Caco-2 (cell line): Measurements from ENCODE around the gene GLCCI1. TPM values are rescaled to one million over a fixed set of nuclear protein-coding genes. Genes with fewer than 3 reads are reported as not detected.

Experiments
- BruUV-seq: library from RNA; stranded (reverse); fragments of 400-500 nt; replicated peaks from 2 replicates; lab custom pipeline; 2021; lab: Mats Ljungman, UMichigan
- CTCF ChIA-PET: fragments of 300-600 bp; sonication (Branson Sonifier 250); formaldehyde crosslinking; loops from one replicate; lab custom pipeline; 2022; ENCODE audit warnings: antibody characterized with exemption; lab: Charles Lee
- POLR2A ChIA-PET: fragments of 300-600 bp; sonication (Branson Sonifier 250); formaldehyde crosslinking; loops from one replicate; lab custom pipeline; 2022; ENCODE audit warnings: antibody characterized with exemption; lab: Charles Lee
- DNase-seq, 2 experiments: peaks; one replicate each; pipeline versions ENCODE4 v3.0.0 to v3.0.0-alpha.2; 2020 to 2022
- H3K27me3 ChIP-seq: replicated peaks from 2 replicates; pipeline ENCODE4 v1.6.0; 2011; ENCODE audit warnings: low read length; ENCODE audit not compliant: control insufficient read depth, insufficient read depth
- H3K36me3 ChIP-seq: 2 replicates; pipeline ENCODE4 v1.5.1; 2011; ENCODE audit warnings: low read length; ENCODE audit not compliant: control insufficient read depth, insufficient read depth
- H3K4me1 ChIP-seq: fragments of 250-450 bp; sonication (Bioruptor Pico); 2 replicates; pipeline ENCODE4 v1.5.1; 2020; ENCODE audit warnings: mild to moderate bottlenecking
- H3K4me3 ChIP-seq: 2 replicates; pipeline ENCODE4 v1.5.1; 2011; ENCODE audit warnings: low read depth, mild to moderate bottlenecking, control low read depth, low read length
- H3K9me3 ChIP-seq: fragments of 250-450 bp; sonication (Bioruptor Pico); 2 replicates; pipeline ENCODE4 v1.5.1; 2020; ENCODE audit warnings: mild to moderate bottlenecking, moderate library complexity
- H3K27ac Mint-ChIP-seq: one replicate; pipeline ENCODE4 v1.8.0; 2022; ENCODE audit warnings: mixed read lengths; ENCODE audit not compliant: unreplicated experiment
- H3K27me3 Mint-ChIP-seq: one replicate; pipeline ENCODE4 v1.8.0; 2022; ENCODE audit warnings: mixed read lengths; ENCODE audit not compliant: insufficient read depth, unreplicated experiment
- H3K36me3 Mint-ChIP-seq: one replicate; pipeline ENCODE4 v1.8.0; 2022; ENCODE audit warnings: mild to moderate bottlenecking, mixed read lengths; ENCODE audit not compliant: insufficient read depth, unreplicated experiment
- H3K4me1 Mint-ChIP-seq: one replicate; pipeline ENCODE4 v1.8.0; 2022; ENCODE audit warnings: low read depth, mixed read lengths; ENCODE audit not compliant: unreplicated experiment
- H3K4me3 Mint-ChIP-seq: one replicate; pipeline ENCODE4 v1.8.0; 2022; ENCODE audit warnings: mild to moderate bottlenecking, moderate library complexity, mixed read lengths; ENCODE audit not compliant: unreplicated experiment
- H3K9me3 Mint-ChIP-seq: one replicate; pipeline ENCODE4 v1.8.0; 2022; ENCODE audit warnings: mixed read lengths; ENCODE audit not compliant: unreplicated experiment
- intact Hi-C: fragments of 100-400 bp; cut with micrococcal nuclease; formaldehyde crosslinking; loops from one replicate; pipeline ENCODE4 v1.10.0; 2022; ENCODE audit not compliant: unreplicated experiment
- total RNA-seq: library from RNA; stranded (reverse); gene quantifications from 2 replicates; pipeline ENCODE4 v1.2.3, GENCODE V29; 2022
- TF ChIP-seq, protein P1 (sequence below), 2 experiments: fragments of 200-600 bp in 1 of 2; IDR thresholded peaks; 1 replicate in 1 of 2; 2 replicates in 1 of 2; pipeline versions ENCODE4 v1.5.1 to v1.8.0; 2011 to 2022; ENCODE audit warnings: antibody characterized with exemption in 1 of 2, control low read depth in 1 of 2, inconsistent platforms in 1 of 2, low read depth in 1 of 2, low read length in 1 of 2, mild to moderate bottlenecking in 1 of 2, moderate library complexity in 1 of 2; ENCODE audit not compliant: insufficient read depth in 1 of 2, severe bottlenecking in 1 of 2, unreplicated experiment in 1 of 2

The GLCCI1 gene
- total RNA-seq, 1 experiment from 2014 or later = 18.8 TPM

GRCh38 chr7:8057566-8057965, 89.0 kb downstream of the GLCCI1 start:
- H3K36me3 ChIP-seq = no peaks in the 10 kb centered on the region
- Mint-ChIP-seq H3K36me3 (peaks cover 18% of the 10 kb centered on the region), H3K9me3 (no peaks in the 10 kb centered on the region), H3K27me3 (no peaks in the 10 kb centered on the region), H3K4me3 (no peak overlapping the region), H3K27ac (no peak overlapping the region), H3K4me1 (no peaks in the 10 kb centered on the region)
- BruUV-seq = no TSS peak
- no peaks in the 10 kb centered on the region for H3K27me3 ChIP-seq
- no peak for DNase-seq
- CTCF ChIA-PET = no interaction called here
- no peaks in the 10 kb centered on the region for H3K9me3 ChIP-seq
- no peaks in the 10 kb centered on the region for H3K4me1 ChIP-seq
- TF ChIP-seq, protein P1, sequence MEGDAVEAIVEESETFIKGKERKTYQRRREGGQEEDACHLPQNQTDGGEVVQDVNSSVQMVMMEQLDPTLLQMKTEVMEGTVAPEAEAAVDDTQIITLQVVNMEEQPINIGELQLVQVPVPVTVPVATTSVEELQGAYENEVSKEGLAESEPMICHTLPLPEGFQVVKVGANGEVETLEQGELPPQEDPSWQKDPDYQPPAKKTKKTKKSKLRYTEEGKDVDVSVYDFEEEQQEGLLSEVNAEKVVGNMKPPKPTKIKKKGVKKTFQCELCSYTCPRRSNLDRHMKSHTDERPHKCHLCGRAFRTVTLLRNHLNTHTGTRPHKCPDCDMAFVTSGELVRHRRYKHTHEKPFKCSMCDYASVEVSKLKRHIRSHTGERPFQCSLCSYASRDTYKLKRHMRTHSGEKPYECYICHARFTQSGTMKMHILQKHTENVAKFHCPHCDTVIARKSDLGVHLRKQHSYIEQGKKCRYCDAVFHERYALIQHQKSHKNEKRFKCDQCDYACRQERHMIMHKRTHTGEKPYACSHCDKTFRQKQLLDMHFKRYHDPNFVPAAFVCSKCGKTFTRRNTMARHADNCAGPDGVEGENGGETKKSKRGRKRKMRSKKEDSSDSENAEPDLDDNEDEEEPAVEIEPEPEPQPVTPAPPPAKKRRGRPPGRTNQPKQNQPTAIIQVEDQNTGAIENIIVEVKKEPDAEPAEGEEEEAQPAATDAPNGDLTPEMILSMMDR (IDR thresholded peaks at IDR 0.05; ENCODE audit: insufficient read depth in 1 of 2, low read depth in 1 of 2, low read length in 1 of 2, severe bottlenecking in 1 of 2, unreplicated experiment in 1 of 2) = no peak
- intact Hi-C loops = no loop called here
- POLR2A ChIA-PET = no interaction called here
- no peak overlapping the region for H3K4me3 ChIP-seq

DNA sequence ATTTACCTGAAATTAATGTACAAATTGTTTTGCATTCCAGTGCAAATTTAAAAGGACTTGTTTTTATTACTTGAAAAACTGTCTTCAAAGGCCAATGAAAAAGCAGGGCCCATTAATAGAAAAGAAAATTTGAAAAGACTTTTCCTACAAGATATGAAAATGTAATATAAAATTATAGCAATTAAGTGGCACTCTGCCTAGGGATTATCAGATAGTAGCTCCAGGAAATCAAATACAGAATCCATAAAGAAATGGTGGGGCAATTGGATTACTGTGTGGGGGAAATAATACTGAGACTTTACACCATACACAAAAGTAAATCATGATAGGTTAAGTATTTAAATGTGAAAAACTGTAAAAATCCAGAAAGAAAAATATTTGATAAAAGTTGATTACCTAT, 89.7 kb downstream of the GLCCI1 start:
- Histone ChIP-seq H3K36me3 (no peaks in the 10 kb centered on the region), H3K9me3 (no peaks in the 10 kb centered on the region), H3K4me3 (no peak overlapping the region), H3K27me3 (no peaks in the 10 kb centered on the region), H3K4me1 (no peaks in the 10 kb centered on the region)
- no peak for DNase-seq
- intact Hi-C loops = no loop called here
- POLR2A ChIA-PET = no interaction called here
- no peaks in the 10 kb centered on the region for H3K27me3 Mint-ChIP-seq
- H3K4me3 Mint-ChIP-seq = no peak overlapping the region
- H3K9me3 Mint-ChIP-seq = no peaks in the 10 kb centered on the region
- H3K4me1 Mint-ChIP-seq = no peaks in the 10 kb centered on the region
- TF ChIP-seq, protein P1 (IDR thresholded peaks at IDR 0.05; ENCODE audit: insufficient read depth in 1 of 2, low read depth in 1 of 2, low read length in 1 of 2, severe bottlenecking in 1 of 2, unreplicated experiment in 1 of 2) = no peak
- no TSS peak for BruUV-seq
- H3K36me3 Mint-ChIP-seq = peaks cover 18% of the 10 kb centered on the region
- H3K27ac Mint-ChIP-seq = no peak overlapping the region
- CTCF ChIA-PET = no interaction called here

DNA sequence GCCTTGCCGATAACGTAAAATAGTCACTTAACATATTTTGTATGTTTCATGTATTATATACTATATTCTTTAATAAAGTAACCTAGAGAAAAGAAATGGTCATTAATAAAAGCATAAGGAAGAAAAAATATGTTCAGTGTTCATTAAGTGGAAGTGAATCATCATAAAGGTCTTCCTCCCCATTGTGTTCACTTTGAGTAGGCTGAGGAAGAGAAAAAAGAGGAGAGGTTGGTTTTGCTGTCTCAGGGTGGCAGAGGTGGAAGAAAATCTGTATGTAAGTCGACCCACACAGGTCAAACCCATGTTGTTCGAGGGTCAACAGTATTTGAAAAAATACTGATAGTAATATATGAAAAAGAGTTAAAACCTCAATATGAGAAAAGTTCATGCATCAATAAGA, 90.3 kb downstream of the GLCCI1 start:
- H3K27me3 Mint-ChIP-seq = no peaks in the 10 kb centered on the region
- H3K9me3 Mint-ChIP-seq = no peaks in the 10 kb centered on the region
- BruUV-seq = no TSS peak
- Histone ChIP-seq H3K27me3 (no peaks in the 10 kb centered on the region), H3K4me3 (no peak overlapping the region), H3K4me1 (no peaks in the 10 kb centered on the region), H3K36me3 (no peaks in the 10 kb centered on the region), H3K9me3 (no peaks in the 10 kb centered on the region)
- TF ChIP-seq, protein P1 (IDR thresholded peaks at IDR 0.05; ENCODE audit: insufficient read depth in 1 of 2, low read depth in 1 of 2, low read length in 1 of 2, severe bottlenecking in 1 of 2, unreplicated experiment in 1 of 2) = no peak
- H3K4me3 Mint-ChIP-seq = no peak overlapping the region
- H3K27ac Mint-ChIP-seq = no peak overlapping the region
- intact Hi-C loops = no loop called here
- ChIA-PET CTCF (no interaction called here), POLR2A (no interaction called here)
- no peaks in the 10 kb centered on the region for H3K4me1 Mint-ChIP-seq
- peaks cover 18% of the 10 kb centered on the region for H3K36me3 Mint-ChIP-seq
- DNase-seq = no peak
